Mononuclear cell (primary cell): ENCODE measurements around the gene AFAP1. TPM values are rescaled to one million over a fixed set of nuclear protein-coding genes. Genes with fewer than 3 reads are reported as not detected.

Experiments used
- H3K27me3 ChIP-seq: 2 replicates; pipeline ENCODE4 v1.6.0; 2011; ENCODE audit warnings: low read length, control low read depth; ENCODE audit not compliant: insufficient read depth
- H3K4me1 ChIP-seq: 2 replicates; pipeline ENCODE4 v1.5.1; 2011; ENCODE audit warnings: mild to moderate bottlenecking, low read length, control low read depth; ENCODE audit not compliant: insufficient read depth
- H3K4me3 ChIP-seq: 2 replicates; pipeline ENCODE4 v1.5.1; 2011; ENCODE audit warnings: mild to moderate bottlenecking, low read length, moderate library complexity
- H3K9me3 ChIP-seq: 2 replicates; pipeline ENCODE4 v1.5.1; 2011; ENCODE audit warnings: low read depth, mild to moderate bottlenecking, control low read depth, low read length
- total RNA-seq: library from RNA; depleted of rRNA; stranded (reverse); fragments of >200 nt; gene quantifications from one replicate; pipeline ENCODE4 v1.2.3, GENCODE V29; 2012

Gene AFAP1
- 6.7 TPM for total RNA-seq

GRCh38 chr4:7939377-7940108, at the start of gene AFAP1:
Gene AFAP1 (minus strand): TSS chr4:7939861. CDS start chr4:7872078, 67,783 bp downstream.
- peaks cover 4% of the 10 kb centered on the region for H3K4me1 ChIP-seq
- H3K4me3 ChIP-seq = peak within 1 kb of the TSS; percentile 43
- H3K9me3 ChIP-seq = no peaks in the 10 kb centered on the region
- peaks cover 41% of the 10 kb centered on the region for H3K27me3 ChIP-seq

GRCh38 chr4:7988437-7988836, 48.8 kb upstream of the AFAP1 start:
- Histone ChIP-seq H3K4me3 (no peak overlapping the region), H3K9me3 (no peaks in the 10 kb centered on the region), H3K4me1 (no peaks in the 10 kb centered on the region), H3K27me3 (no peaks in the 10 kb centered on the region)

- H3K4me3 ChIP-seq = no peak overlapping the region
- no peaks in the 10 kb centered on the region for H3K9me3 ChIP-seq
- H3K27me3 ChIP-seq = no peaks in the 10 kb centered on the region
- no peaks in the 10 kb centered on the region for H3K4me1 ChIP-seq
Measured at GRCh38 chr4:7987148-7987989, 47.7 kb upstream of the AFAP1 start.

- H3K4me3 ChIP-seq = no peak overlapping the region
- H3K27me3 ChIP-seq = no peaks in the 10 kb centered on the region
- H3K4me1 ChIP-seq = no peaks in the 10 kb centered on the region
- no peaks in the 10 kb centered on the region for H3K9me3 ChIP-seq
Measured at GRCh38 chr4:7985891-7986441, 46.3 kb upstream of the AFAP1 start.

GRCh38 chr4:7985072-7985471, 45.4 kb upstream of the AFAP1 start:
- Histone ChIP-seq H3K9me3 (no peaks in the 10 kb centered on the region), H3K27me3 (no peaks in the 10 kb centered on the region), H3K4me1 (no peaks in the 10 kb centered on the region), H3K4me3 (no peak overlapping the region)

GRCh38 chr4:7984286-7984925, 44.7 kb upstream of the AFAP1 start:
- Histone ChIP-seq H3K4me3 (no peak overlapping the region), H3K4me1 (no peaks in the 10 kb centered on the region), H3K27me3 (no peaks in the 10 kb centered on the region), H3K9me3 (no peaks in the 10 kb centered on the region)

- no peaks in the 10 kb centered on the region for H3K9me3 ChIP-seq
- H3K4me1 ChIP-seq = no peaks in the 10 kb centered on the region
- H3K27me3 ChIP-seq = no peaks in the 10 kb centered on the region
- no peak overlapping the region for H3K4me3 ChIP-seq
Measured at GRCh38 chr4:7983296-7983695, 43.6 kb upstream of the AFAP1 start.

- H3K4me3 ChIP-seq = no peak overlapping the region
- no peaks in the 10 kb centered on the region for H3K27me3 ChIP-seq
- H3K4me1 ChIP-seq = no peaks in the 10 kb centered on the region
- H3K9me3 ChIP-seq = no peaks in the 10 kb centered on the region
Measured at GRCh38 chr4:7981738-7982394, 42.2 kb upstream of the AFAP1 start.

- H3K4me3 ChIP-seq = no peak overlapping the region
- H3K4me1 ChIP-seq = no peaks in the 10 kb centered on the region
- no peaks in the 10 kb centered on the region for H3K27me3 ChIP-seq
- H3K9me3 ChIP-seq = no peaks in the 10 kb centered on the region
Measured at GRCh38 chr4:7980036-7980435, 40.4 kb upstream of the AFAP1 start.

- no peaks in the 10 kb centered on the region for H3K27me3 ChIP-seq
- no peak overlapping the region for H3K4me3 ChIP-seq
- no peaks in the 10 kb centered on the region for H3K4me1 ChIP-seq
- H3K9me3 ChIP-seq = no peaks in the 10 kb centered on the region
Measured at GRCh38 chr4:7979652-7979968, 39.9 kb upstream of the AFAP1 start.

- no peaks in the 10 kb centered on the region for H3K4me1 ChIP-seq
- no peaks in the 10 kb centered on the region for H3K9me3 ChIP-seq
- no peaks in the 10 kb centered on the region for H3K27me3 ChIP-seq
- H3K4me3 ChIP-seq = no peak overlapping the region
Measured at GRCh38 chr4:7978907-7979651, 39.4 kb upstream of the AFAP1 start.

GRCh38 chr4:7978489-7978888, 38.8 kb upstream of the AFAP1 start:
- Histone ChIP-seq H3K4me1 (no peaks in the 10 kb centered on the region), H3K9me3 (no peaks in the 10 kb centered on the region), H3K27me3 (no peaks in the 10 kb centered on the region), H3K4me3 (no peak overlapping the region)

- Histone ChIP-seq H3K27me3 (no peaks in the 10 kb centered on the region), H3K9me3 (no peaks in the 10 kb centered on the region), H3K4me3 (no peak overlapping the region), H3K4me1 (peaks cover 1% of the 10 kb centered on the region)
Measured at GRCh38 chr4:7976634-7977033, 37.0 kb upstream of the AFAP1 start.

GRCh38 chr4:7976025-7976424, 36.4 kb upstream of the AFAP1 start:
- H3K27me3 ChIP-seq = no peaks in the 10 kb centered on the region
- H3K4me3 ChIP-seq = no peak overlapping the region
- H3K4me1 ChIP-seq = peaks cover 7% of the 10 kb centered on the region
- no peaks in the 10 kb centered on the region for H3K9me3 ChIP-seq
